GM21528 (cell line): ENCODE data around the gene CYP8B1.

Experiments
- ATAC-seq: cut with Tn5 transposase; IDR thresholded peaks from one replicate; pipeline ENCODE4 v1.9.1; 2021; ENCODE audit warnings: mild to moderate bottlenecking, moderate library complexity; ENCODE audit not compliant: unreplicated experiment, low FRiP score

Gene CYP8B1

DNA sequence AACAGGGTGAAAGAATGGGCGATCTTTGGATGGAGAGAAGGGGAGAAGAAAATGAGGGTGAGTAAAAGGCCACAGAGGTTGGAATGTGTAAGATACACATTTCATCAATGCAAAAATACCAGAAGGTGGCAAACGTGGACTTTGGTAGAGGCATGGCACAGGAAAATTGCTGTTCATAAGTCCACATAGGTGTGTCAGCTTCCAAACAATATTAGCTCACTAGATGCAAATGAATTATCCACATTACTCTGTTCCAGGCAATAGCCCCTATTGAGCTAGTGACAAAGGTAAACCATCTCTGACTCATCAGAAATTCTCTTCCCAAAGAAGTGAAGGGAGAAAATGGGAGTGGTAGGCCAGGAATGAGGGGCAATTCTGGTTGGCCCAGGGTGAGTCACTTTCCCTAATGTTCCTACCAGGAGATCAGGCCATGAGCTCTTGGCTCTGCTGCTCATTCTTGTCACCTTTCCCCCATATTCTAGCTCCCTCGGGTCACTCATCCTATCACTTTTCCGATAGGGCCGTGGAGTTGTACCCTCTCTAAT is 46.5 kb downstream of the CYP8B1 start:
- ATAC-seq, result no peak

DNA sequence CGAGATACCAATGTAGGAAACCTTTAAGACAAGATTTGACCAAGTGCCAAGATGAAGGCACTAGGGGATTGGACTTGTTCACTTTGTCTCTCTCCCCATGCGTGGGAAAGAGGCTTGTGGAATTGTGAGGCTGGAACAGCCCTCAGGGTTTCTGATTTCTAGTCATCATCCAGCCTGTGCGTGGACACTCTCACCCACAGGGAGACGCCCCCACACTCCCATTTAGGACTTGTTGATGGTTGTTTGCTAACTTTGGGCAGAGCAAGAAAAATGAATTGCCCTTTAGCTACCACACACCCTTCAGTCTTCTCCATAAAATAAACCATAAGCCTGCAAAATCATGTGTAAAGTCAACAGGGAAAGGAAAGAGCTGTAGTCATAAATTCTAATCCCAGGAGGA is 48.0 kb downstream of the CYP8B1 start:
- ATAC-seq, result no peak

DNA sequence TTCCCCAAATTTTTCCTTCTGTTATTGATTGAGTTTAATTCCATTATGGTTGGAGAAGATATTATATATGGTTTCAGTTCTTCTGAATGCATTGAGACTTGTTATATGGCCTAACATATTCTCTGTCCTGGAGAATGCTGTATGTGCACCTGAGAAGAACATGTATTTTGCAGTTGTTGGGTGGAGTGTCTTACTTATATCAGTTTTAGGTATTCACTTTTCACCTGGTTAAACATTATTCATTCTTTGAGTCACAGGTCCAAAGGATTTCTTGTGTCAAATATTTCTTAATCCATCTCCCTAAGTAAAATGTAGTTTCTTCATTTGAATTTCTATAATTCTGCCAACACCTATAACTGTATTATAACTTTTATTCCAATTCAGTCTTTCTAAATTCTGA is 48.7 kb downstream of the CYP8B1 start:
- no peak for ATAC-seq

GRCh38 chr3:42826141-42826540 is 49.5 kb downstream of the CYP8B1 start:
- no peak for ATAC-seq

- ATAC-seq, result no peak
These were observed 52.3 kb downstream of the CYP8B1 start for GRCh38 chr3:42823351-42823750.

GRCh38 chr3:42822828-42823227 is 52.9 kb downstream of the CYP8B1 start:
- no peak for ATAC-seq
